Stimulated activated CD4-positive, alpha-beta T cell treated with anti-CD3 and anti-CD28 coated beads, Interleukin-15, amount 100 ng/mL, for 1 hour (primary cell): ENCODE results near the gene GALNT17.
"Not testable (repeated sequence)": the region's sequence is repeated elsewhere in the genome, so short reads cannot be mapped to it uniquely, and the experiment has no call there.

ENCODE experiments used
- DNase-seq, 2 donors: peaks; one replicate each; pipeline ENCODE4 v3.0.0-alpha.2; 2020; ENCODE audit warnings: low read depth in 1 of 2, low spot score in 1 of 2

The GALNT17 gene

GRCh38 chr7:71235253-71235652, 103.3 kb downstream of the GALNT17 start:
- no peak for DNase-seq

GRCh38 chr7:71236230-71237105, 104.5 kb downstream of the GALNT17 start:
- no peak for DNase-seq

GRCh38 chr7:71237945-71238344, 106.0 kb downstream of the GALNT17 start:
- no peak for DNase-seq

- no peak for DNase-seq
These were observed 106.8 kb downstream of the GALNT17 start for GRCh38 chr7:71238581-71239295.

- DNase-seq, result no peak
These were observed 107.8 kb downstream of the GALNT17 start for GRCh38 chr7:71239586-71240268.

GRCh38 chr7:71243736-71244410, 111.9 kb downstream of the GALNT17 start:
- DNase-seq, result no peak

- DNase-seq, result no peak
These were observed 113.1 kb downstream of the GALNT17 start for GRCh38 chr7:71245038-71245437.

GRCh38 chr7:71251706-71252105, 119.8 kb downstream of the GALNT17 start:
- no peak for DNase-seq

GRCh38 chr7:71254751-71255150, 122.8 kb downstream of the GALNT17 start:
- no peak for DNase-seq

GRCh38 chr7:71255537-71256178, 123.7 kb downstream of the GALNT17 start:
- DNase-seq, result no peak

GRCh38 chr7:71261066-71261465, 129.1 kb downstream of the GALNT17 start:
- DNase-seq, result no peak

GRCh38 chr7:71262834-71263233, 130.9 kb downstream of the GALNT17 start:
- DNase-seq, result not testable (repeated sequence)

GRCh38 chr7:71264005-71264404, 132.1 kb downstream of the GALNT17 start:
- no peak for DNase-seq

- DNase-seq, result no peak
These were observed 135.0 kb downstream of the GALNT17 start for GRCh38 chr7:71266912-71267311.

- DNase-seq, result no peak
These were observed 136.0 kb downstream of the GALNT17 start for GRCh38 chr7:71267734-71268469.

- DNase-seq, result no peak
These were observed 138.6 kb downstream of the GALNT17 start for GRCh38 chr7:71270558-71270957.

GRCh38 chr7:71271203-71271602, 139.3 kb downstream of the GALNT17 start:
- no peak for DNase-seq

- DNase-seq, result no peak
These were observed 140.9 kb downstream of the GALNT17 start for GRCh38 chr7:71272509-71273490.

GRCh38 chr7:71278257-71278656, 146.3 kb downstream of the GALNT17 start:
- DNase-seq, result no peak
